ENCODE measurements around the gene BMP5.

The BMP5 gene

GRCh38 chr6:55918639-55919038 lies 43.2 kb upstream of the BMP5 start:
- H3K9me3 ChIP-seq (ENCODE audit: control insufficient read depth, insufficient read depth, low read length), result no peaks in the 10 kb centered on the region
- H4K20me1 ChIP-seq (ENCODE audit: control insufficient read depth, insufficient read depth, low read depth, low read length), result no peaks in the 10 kb centered on the region
- H3K4me2 ChIP-seq (ENCODE audit: low read length), result no peak overlapping the region
- TF ChIP-seq EZH2phosphoT487 (IDR thresholded peaks at IDR 0.05; ENCODE audit: borderline replicate concordance, low read length), result no peak
- TF ChIP-seq, protein P1, sequence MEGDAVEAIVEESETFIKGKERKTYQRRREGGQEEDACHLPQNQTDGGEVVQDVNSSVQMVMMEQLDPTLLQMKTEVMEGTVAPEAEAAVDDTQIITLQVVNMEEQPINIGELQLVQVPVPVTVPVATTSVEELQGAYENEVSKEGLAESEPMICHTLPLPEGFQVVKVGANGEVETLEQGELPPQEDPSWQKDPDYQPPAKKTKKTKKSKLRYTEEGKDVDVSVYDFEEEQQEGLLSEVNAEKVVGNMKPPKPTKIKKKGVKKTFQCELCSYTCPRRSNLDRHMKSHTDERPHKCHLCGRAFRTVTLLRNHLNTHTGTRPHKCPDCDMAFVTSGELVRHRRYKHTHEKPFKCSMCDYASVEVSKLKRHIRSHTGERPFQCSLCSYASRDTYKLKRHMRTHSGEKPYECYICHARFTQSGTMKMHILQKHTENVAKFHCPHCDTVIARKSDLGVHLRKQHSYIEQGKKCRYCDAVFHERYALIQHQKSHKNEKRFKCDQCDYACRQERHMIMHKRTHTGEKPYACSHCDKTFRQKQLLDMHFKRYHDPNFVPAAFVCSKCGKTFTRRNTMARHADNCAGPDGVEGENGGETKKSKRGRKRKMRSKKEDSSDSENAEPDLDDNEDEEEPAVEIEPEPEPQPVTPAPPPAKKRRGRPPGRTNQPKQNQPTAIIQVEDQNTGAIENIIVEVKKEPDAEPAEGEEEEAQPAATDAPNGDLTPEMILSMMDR (IDR thresholded peaks at IDR 0.05; ENCODE audit: low read depth, low read length, poor library complexity, severe bottlenecking), result no peak
- H3K4me3 ChIP-seq (ENCODE audit: low read length), result no peak overlapping the region
- no peaks in the 10 kb centered on the region for H3K27me3 ChIP-seq (ENCODE audit: control insufficient read depth, low read length)
- no peak overlapping the region for H3K27ac ChIP-seq (ENCODE audit: low read depth, low read length)
- H3F3A ChIP-seq (ENCODE audit: control insufficient read depth, insufficient read depth), result no peaks in the 10 kb centered on the region
- H3K36me3 ChIP-seq (ENCODE audit: control insufficient read depth, low read length), result no peaks in the 10 kb centered on the region
- H3K4me1 ChIP-seq (ENCODE audit: control insufficient read depth, low read length), result no peaks in the 10 kb centered on the region
- no peaks in the 10 kb centered on the region for H3K79me2 ChIP-seq (ENCODE audit: control insufficient read depth, low read length)
- H3K9me2 ChIP-seq (replicated peaks; ENCODE audit: control insufficient read depth, low read length), result no peaks in the 10 kb centered on the region

DNA sequence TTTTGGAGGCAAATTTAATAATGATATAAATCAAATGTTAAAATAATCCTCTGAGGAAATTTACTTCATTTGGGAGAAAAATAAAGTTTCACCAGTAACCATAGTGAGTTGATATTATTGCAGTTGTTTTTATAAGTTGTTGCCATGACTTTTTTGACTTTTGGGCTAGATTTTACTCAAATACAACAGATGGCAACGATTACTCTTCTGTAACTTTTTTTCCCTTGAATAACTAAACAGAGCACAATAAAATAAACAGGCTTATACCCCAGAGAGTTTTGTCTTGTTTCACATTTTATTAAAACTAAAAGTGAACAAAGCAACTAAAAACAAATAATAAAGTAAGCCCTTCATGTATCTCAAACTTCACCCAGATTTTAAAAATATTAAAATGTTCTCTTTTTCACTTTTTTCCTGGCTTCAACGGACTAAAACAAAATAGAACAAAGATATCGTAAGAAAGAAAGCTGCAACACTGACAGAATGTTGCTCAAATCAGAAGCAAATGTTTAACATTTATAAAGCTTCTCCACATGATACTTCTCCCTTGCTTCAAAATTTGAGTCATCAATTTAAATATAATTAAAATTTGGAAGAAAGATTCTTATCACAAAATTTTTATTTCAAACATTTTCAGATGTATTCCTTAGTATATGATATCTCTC lies 42.5 kb upstream of the BMP5 start:
- Histone ChIP-seq H3K27ac (ENCODE audit: low read depth, low read length) (no peak overlapping the region), H3K9me3 (ENCODE audit: control insufficient read depth, insufficient read depth, low read length) (no peaks in the 10 kb centered on the region), H3K9me2 (replicated peaks; ENCODE audit: control insufficient read depth, low read length) (no peaks in the 10 kb centered on the region), H3F3A (ENCODE audit: control insufficient read depth, insufficient read depth) (no peaks in the 10 kb centered on the region), H3K36me3 (ENCODE audit: control insufficient read depth, low read length) (no peaks in the 10 kb centered on the region), H3K4me2 (ENCODE audit: low read length) (no peak overlapping the region), H3K4me1 (ENCODE audit: control insufficient read depth, low read length) (no peaks in the 10 kb centered on the region), H3K79me2 (ENCODE audit: control insufficient read depth, low read length) (no peaks in the 10 kb centered on the region), H4K20me1 (ENCODE audit: control insufficient read depth, insufficient read depth, low read depth, low read length) (no peaks in the 10 kb centered on the region), H3K27me3 (ENCODE audit: control insufficient read depth, low read length) (no peaks in the 10 kb centered on the region), H3K4me3 (ENCODE audit: low read length) (no peak overlapping the region)
- no peak for TF ChIP-seq EZH2phosphoT487 (IDR thresholded peaks at IDR 0.05; ENCODE audit: borderline replicate concordance, low read length)
- TF ChIP-seq, protein P1 (IDR thresholded peaks at IDR 0.05; ENCODE audit: low read depth, low read length, poor library complexity, severe bottlenecking), result no peak

DNA sequence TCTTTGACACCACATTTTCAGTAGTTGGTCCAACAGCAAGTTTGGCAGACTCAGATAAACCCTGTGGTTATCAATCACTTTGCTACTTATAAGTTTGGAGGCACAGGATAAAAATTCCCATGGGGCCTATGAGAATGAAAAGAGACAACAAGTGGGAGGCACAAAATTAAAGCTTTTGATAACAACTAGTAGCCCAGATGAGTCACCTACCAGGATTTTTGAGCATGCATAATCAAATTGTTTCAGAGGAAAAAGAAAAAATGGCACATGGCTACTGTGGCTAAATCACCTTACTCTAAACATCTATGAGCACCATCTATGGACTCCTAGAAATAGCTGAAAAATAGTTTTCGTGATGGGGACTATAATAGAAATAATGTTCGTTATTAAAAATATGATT lies 40.8 kb upstream of the BMP5 start:
- Histone ChIP-seq H3K36me3 (ENCODE audit: control insufficient read depth, low read length) (no peaks in the 10 kb centered on the region), H3K4me2 (ENCODE audit: low read length) (no peak overlapping the region), H4K20me1 (ENCODE audit: control insufficient read depth, insufficient read depth, low read depth, low read length) (no peaks in the 10 kb centered on the region), H3K9me2 (replicated peaks; ENCODE audit: control insufficient read depth, low read length) (no peaks in the 10 kb centered on the region), H3K4me1 (ENCODE audit: control insufficient read depth, low read length) (no peaks in the 10 kb centered on the region), H3K4me3 (ENCODE audit: low read length) (no peak overlapping the region), H3K79me2 (ENCODE audit: control insufficient read depth, low read length) (no peaks in the 10 kb centered on the region), H3F3A (ENCODE audit: control insufficient read depth, insufficient read depth) (no peaks in the 10 kb centered on the region), H3K27ac (ENCODE audit: low read depth, low read length) (no peak overlapping the region), H3K9me3 (ENCODE audit: control insufficient read depth, insufficient read depth, low read length) (no peaks in the 10 kb centered on the region), H3K27me3 (ENCODE audit: control insufficient read depth, low read length) (no peaks in the 10 kb centered on the region)
- TF ChIP-seq, protein P1 (IDR thresholded peaks at IDR 0.05; ENCODE audit: low read depth, low read length, poor library complexity, severe bottlenecking), result no peak
- no peak for TF ChIP-seq EZH2phosphoT487 (IDR thresholded peaks at IDR 0.05; ENCODE audit: borderline replicate concordance, low read length)
